Epithelial cell of esophagus (primary cell): ENCODE data around the gene PRICKLE1.
A peak's percentile ranks its signal among the peaks of the same experiment; 100 is the strongest.

Experiments used
- DNase-seq: peaks from one replicate; pipeline ENCODE4 v3.0.0; 2010; ENCODE audit warnings: low read depth
- H3K4me3 ChIP-seq: 2 replicates; pipeline ENCODE4 v1.5.1; 2011; ENCODE audit warnings: mild to moderate bottlenecking, low read length, control low read depth
- CTCF ChIP-seq: IDR thresholded peaks from 2 replicates; pipeline ENCODE4 v1.5.1; 2011; ENCODE audit warnings: low read depth, mild to moderate bottlenecking, low read length, control low read depth, inconsistent platforms; ENCODE audit not compliant: insufficient read depth; ENCODE audit errors: missing control alignments

Gene PRICKLE1

GRCh38 chr12:42589465-42590329 lies at the start of gene PRICKLE1:
PRICKLE1 (minus strand) TSS chr12:42589746; CDS start chr12:42472516, 117,230 bp downstream.
- H3K4me3 ChIP-seq: peak within 1 kb of the TSS; percentile 90
- DNase-seq: peak; percentile 72
- no peak for TF ChIP-seq CTCF

DNA sequence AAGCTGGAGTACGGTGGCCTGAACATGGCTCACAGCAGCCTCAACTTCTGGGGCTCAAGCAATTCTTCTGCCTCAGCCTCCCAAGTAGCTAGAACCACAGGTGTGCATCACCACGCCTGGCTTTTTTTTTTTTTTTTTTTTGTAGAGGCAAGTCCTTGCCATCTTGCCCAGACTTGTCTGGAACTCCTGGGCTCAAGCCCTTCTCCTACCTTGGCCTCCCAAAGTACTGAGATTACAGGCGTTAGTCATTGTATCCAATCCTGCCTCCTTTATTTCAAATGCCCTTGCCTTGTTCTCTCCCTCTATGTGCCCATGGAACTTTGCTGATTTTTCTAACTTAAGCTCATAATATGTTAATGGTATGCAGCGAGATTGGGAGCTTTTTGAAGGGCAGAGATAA lies 49.2 kb upstream of the PRICKLE1 start:
- no peak for TF ChIP-seq CTCF
- peak; percentile 80 for DNase-seq
- no peak overlapping the region for H3K4me3 ChIP-seq

DNA sequence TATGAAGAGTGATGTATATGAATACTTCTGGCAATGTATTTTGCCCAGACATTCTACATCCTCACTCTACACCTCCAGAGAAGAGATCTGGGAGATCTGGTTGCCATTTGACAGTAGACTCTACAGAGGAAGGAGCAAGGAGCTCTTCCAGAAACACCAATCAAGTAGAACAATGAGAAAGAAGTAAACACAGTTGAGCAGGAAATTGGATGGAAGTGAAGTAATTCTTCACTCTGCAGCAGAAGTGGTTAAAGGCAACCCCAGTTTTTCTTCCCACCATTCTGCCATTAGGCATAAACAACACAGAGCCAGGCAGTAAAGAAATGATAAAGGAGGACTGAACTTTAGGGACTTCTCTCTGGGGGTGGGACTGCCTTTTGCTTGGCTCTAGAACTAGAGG lies 48.5 kb upstream of the PRICKLE1 start:
- no peak for DNase-seq
- TF ChIP-seq CTCF: no peak
- H3K4me3 ChIP-seq: no peak overlapping the region

- no peak for TF ChIP-seq CTCF
- DNase-seq: no peak
- H3K4me3 ChIP-seq: no peak overlapping the region
These were observed 47.4 kb upstream of the PRICKLE1 start for GRCh38 chr12:42636993-42637392.

- no peak overlapping the region for H3K4me3 ChIP-seq
- no peak for TF ChIP-seq CTCF
- no peak for DNase-seq
These were observed 44.0 kb upstream of the PRICKLE1 start for GRCh38 chr12:42633594-42633993.

- no peak for DNase-seq
- TF ChIP-seq CTCF: no peak
- H3K4me3 ChIP-seq: no peak overlapping the region
These were observed 42.0 kb upstream of the PRICKLE1 start for GRCh38 chr12:42631513-42631912.

- TF ChIP-seq CTCF: no peak
- DNase-seq: no peak
These were observed 40.8 kb upstream of the PRICKLE1 start for GRCh38 chr12:42630314-42630713.

More at GRCh38 chr12:42630314-42630713, 40.8 kb upstream of the PRICKLE1 start:
- H3K4me3 ChIP-seq: no peak overlapping the region
